GM19328 (cell line): ENCODE results near the gene UNC5C.
"Not testable (repeated sequence)": the region's sequence is repeated elsewhere in the genome, so short reads cannot be mapped to it uniquely, and the experiment has no call there.

Experiments
- ATAC-seq: cut with Tn5 transposase; IDR thresholded peaks from one replicate; pipeline ENCODE4 v1.9.1; 2021; ENCODE audit warnings: mild to moderate bottlenecking, moderate library complexity; ENCODE audit not compliant: unreplicated experiment

The UNC5C gene

GRCh38 chr4:95153182-95153581 lies 395.6 kb downstream of the UNC5C start:
- no peak for ATAC-seq

DNA sequence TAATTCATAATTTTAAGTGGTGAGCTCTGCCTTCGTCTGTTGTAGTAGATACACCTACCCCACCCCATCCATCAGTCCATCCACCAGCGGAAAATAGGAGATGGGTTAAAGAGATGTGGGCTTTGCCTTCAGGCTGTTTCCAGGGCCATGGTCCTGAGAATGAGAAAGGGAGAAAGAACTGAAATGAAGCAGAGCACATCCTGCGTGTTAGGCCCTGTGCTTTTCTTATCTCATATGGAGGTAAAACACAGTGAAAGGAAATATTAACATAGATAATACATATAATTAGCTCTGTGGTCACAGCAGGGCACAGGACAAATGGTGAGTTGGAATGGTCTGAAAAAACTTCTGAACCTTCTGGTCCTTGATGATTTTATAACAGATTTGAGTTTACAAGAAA lies 397.5 kb downstream of the UNC5C start:
- no peak for ATAC-seq

DNA sequence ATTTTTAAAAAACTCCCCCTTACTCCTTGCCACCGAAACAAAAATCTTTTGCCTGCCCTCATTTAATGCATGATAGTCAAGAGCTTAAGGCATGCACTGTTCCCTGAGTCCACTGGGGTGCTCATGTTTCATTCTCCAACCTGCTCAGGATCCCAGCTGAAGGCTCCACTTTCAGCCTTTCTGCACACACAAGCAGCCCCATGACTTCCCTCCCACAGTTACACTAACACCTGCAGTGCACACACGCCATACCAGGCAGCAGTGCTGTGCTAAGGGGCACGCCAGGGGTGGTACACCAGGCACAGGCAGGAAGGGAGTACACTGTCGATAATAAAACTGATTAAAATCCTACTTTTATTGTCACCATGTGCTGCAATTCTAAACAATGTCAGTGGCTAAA lies 405.8 kb downstream of the UNC5C start:
- no peak for ATAC-seq

- ATAC-seq = no peak
These were observed 407.4 kb downstream of the UNC5C start for GRCh38 chr4:95141361-95141760.

- ATAC-seq = not testable (repeated sequence)
These were observed 409.3 kb downstream of the UNC5C start for GRCh38 chr4:95139424-95139823.

DNA sequence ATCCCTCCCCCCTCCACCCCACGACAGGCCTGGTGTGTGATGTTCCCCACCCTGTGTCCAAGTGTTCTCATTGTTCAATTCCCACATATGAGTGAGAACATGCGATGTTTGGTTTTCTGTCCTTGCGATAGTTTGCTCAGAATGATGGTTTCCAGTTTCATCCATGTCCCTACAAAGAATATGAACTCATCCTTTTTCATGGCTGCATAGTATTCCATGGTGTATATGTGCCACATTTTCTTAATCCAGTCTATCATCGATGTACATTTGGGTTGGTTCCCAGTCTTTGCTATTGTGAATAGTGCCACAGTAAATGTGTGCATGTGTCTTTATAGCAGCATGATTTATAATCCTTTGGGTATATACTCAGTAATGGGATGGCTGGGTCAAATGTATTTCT lies 414.8 kb downstream of the UNC5C start:
- ATAC-seq = not testable (repeated sequence)

DNA sequence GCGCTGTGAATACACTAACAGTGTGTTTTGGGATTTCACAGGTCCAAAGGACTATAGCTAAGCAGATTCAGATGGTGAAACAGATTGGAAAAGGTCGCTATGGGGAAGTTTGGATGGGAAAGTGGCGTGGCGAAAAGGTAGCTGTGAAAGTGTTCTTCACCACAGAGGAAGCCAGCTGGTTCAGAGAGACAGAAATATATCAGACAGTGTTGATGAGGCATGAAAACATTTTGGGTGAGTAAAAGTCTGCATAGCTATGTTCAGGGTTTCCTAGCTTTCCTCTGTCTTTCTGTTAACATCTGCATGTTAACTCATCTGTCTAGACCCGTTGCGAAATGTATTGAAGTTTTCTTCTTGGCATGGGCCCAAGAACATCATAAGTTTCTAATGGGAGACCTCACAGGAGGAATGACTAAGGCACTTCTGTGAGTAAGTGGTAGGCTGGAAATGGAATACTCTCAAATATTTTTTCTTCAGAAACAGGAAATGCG lies 418.9 kb downstream of the UNC5C start:
- no peak for ATAC-seq

DNA sequence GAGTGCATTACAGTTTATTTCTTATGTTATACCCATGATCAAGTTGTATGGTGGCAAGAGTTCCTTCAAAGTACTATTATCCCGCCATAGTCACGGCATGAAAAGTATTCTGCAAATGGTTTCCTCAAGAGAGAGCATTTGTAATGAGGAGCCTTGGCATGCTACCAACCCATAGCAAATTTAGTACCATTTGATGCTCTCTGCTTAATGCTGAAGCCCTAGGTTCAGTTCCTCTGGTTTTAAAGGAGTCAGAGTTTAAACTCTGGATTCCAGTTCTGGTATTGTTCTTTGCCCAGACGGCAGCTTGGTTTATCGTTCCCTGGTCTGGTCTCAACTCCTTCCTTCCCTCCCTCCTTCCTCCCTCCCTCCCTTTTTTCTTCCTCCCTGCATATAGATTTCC lies 419.7 kb downstream of the UNC5C start:
- no peak for ATAC-seq

GRCh38 chr4:95124906-95125504 lies 423.8 kb downstream of the UNC5C start:
- no peak for ATAC-seq

DNA sequence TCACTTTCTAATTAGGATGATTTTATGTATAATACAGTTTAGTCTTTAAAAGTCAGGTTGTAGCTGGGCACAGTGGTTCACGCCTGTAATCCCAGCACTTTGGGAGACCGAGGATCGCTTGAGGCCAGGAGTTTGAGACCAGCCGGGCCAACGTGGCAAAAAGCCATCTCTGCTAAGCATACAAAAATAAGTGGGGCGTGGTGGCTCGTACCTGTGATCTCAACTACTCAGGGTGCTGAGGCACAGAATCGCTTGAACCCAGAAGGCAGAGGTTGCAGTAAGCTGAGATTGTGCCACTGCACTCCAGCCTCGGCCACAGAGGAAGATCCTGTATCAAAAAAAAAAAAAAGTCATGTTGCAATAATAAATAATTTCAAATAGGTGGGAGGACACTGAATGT lies 426.8 kb downstream of the UNC5C start:
- no peak for ATAC-seq

GRCh38 chr4:95120456-95120855 lies 428.3 kb downstream of the UNC5C start:
- no peak for ATAC-seq

DNA sequence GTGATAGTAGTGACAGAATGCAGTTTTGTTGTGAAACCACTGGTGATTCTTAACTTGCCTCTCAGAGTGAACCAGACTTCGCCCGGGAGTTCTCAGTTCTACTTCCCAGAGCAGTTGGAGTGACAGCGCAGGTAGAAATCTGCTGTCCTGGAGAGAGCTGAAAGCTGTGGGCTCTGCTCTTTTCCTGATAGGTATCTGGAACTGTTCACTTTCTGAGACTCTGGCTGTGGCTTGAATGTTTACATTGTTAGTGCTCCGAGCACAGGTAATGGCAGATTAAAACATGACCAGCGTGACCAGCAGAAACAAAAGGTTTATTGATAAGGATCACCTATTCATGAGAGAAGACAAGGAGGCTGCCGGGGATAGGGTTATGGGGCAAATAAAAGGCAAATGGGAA lies 430.3 kb downstream of the UNC5C start:
- no peak for ATAC-seq

DNA sequence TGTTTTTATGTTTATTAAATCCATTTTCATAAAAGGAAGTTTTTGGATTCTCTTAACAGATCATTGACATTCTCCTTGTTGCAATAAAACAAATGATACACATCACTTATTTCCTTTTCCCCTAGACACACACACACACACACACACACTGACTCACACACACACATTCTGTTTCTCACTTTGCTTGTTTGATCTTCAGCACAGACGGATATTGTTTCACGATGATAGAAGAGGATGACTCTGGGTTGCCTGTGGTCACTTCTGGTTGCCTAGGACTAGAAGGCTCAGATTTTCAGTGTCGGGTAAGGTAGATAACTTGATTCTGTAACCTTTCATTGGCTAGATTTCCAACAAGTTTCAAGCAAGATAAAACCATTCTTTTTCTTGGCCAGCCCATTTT lies 434.3 kb downstream of the UNC5C start:
- ATAC-seq = no peak
